Measurements from ENCODE around the gene APEH. TPM values are rescaled to one million over a fixed set of nuclear protein-coding genes. Genes with fewer than 3 reads are reported as not detected.

The APEH gene
- total and polyA plus RNA-seq, 2 of the 13 experiments (the other 11 are each of a cell fraction or from before 2014, with no cell fraction given) = 116 to 130 TPM

- TF ChIP-seq, protein P1, sequence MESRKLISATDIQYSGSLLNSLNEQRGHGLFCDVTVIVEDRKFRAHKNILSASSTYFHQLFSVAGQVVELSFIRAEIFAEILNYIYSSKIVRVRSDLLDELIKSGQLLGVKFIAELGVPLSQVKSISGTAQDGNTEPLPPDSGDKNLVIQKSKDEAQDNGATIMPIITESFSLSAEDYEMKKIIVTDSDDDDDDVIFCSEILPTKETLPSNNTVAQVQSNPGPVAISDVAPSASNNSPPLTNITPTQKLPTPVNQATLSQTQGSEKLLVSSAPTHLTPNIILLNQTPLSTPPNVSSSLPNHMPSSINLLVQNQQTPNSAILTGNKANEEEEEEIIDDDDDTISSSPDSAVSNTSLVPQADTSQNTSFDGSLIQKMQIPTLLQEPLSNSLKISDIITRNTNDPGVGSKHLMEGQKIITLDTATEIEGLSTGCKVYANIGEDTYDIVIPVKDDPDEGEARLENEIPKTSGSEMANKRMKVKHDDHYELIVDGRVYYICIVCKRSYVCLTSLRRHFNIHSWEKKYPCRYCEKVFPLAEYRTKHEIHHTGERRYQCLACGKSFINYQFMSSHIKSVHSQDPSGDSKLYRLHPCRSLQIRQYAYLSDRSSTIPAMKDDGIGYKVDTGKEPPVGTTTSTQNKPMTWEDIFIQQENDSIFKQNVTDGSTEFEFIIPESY (CRISPR knock-in tag; IDR thresholded peaks at IDR 0.05) = peak; percentile 12; the same call in 1 of the 2 replicates
- TF ChIP-seq ZBTB46 (CRISPR knock-in tag; IDR thresholded peaks at IDR 0.05; ENCODE audit: borderline replicate concordance) (no peak), EHMT2 (IDR thresholded peaks at IDR 0.05; ENCODE audit: borderline replicate concordance, low read depth, low read length) (no peak), HNRNPH1 (optimal IDR thresholded peaks at IDR 0.05; ENCODE audit: low read depth, low read length) (no peak), ZNF33A (CRISPR knock-in tag; IDR thresholded peaks at IDR 0.05; ENCODE audit: borderline replicate concordance) (no peak), POLR2AphosphoS2 (IDR thresholded peaks at IDR 0.05; ENCODE audit: low read depth, low read length) (0 out of 2 replicates have a peak, but pooled peaks have one; percentile 51), RBFOX2 (IDR thresholded peaks at IDR 0.05; ENCODE audit: low read depth, low read length) (peak; percentile 40)
- TF ChIP-seq, protein P2, sequence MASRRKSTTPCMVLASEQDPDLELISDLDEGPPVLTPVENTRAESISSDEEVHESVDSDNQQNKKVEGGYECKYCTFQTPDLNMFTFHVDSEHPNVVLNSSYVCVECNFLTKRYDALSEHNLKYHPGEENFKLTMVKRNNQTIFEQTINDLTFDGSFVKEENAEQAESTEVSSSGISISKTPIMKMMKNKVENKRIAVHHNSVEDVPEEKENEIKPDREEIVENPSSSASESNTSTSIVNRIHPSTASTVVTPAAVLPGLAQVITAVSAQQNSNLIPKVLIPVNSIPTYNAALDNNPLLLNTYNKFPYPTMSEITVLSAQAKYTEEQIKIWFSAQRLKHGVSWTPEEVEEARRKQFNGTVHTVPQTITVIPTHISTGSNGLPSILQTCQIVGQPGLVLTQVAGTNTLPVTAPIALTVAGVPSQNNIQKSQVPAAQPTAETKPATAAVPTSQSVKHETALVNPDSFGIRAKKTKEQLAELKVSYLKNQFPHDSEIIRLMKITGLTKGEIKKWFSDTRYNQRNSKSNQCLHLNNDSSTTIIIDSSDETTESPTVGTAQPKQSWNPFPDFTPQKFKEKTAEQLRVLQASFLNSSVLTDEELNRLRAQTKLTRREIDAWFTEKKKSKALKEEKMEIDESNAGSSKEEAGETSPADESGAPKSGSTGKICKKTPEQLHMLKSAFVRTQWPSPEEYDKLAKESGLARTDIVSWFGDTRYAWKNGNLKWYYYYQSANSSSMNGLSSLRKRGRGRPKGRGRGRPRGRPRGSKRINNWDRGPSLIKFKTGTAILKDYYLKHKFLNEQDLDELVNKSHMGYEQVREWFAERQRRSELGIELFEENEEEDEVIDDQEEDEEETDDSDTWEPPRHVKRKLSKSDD (CRISPR knock-in tag; IDR thresholded peaks at IDR 0.05; ENCODE audit: low read depth) = 0 out of 2 replicates have a peak, but pooled peaks have one; percentile 10
Measured at GRCh38 chr3:49717959-49718857, 44.1 kb downstream of the APEH start (continued).
